GM19239 (cell line): Measurements from ENCODE around the gene RFPL1.
"Not testable (repeated sequence)": the region's sequence is repeated elsewhere in the genome, so short reads cannot be mapped to it uniquely, and the experiment has no call there.

Experiments used
- DNase-seq: peaks from one replicate; pipeline ENCODE4 v3.0.0; 2011; ENCODE audit warnings: low spot score; ENCODE audit not compliant: insufficient read length
- FAIRE-seq: peaks from 2 replicates; lab custom pipeline; 2011; peaks lifted over from hg19 to GRCh38; lab: Jason Lieb, UNC

The RFPL1 gene

DNA sequence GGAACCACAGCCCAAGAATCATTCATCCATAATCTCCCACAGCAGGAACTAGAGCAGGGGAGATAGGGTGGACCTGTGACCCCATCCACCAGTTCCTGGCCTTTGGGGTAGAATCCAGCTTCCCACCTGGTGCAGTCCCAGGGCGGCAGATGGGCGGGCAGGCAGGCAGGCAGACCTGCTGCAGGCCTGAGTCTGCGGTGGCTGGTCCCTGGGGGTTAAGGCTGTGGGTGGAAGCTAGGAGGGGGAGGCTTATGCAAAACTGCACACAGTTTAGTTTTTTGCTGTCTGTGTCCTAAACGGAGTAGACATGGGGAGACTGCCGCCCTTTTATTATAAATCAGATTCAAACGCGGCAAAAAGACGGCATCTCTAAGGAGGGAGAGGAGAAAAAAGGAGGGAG, 37.2 kb downstream of the RFPL1 start:
- peak; percentile 69 for DNase-seq
- FAIRE-seq, result peak; percentile 62

DNA sequence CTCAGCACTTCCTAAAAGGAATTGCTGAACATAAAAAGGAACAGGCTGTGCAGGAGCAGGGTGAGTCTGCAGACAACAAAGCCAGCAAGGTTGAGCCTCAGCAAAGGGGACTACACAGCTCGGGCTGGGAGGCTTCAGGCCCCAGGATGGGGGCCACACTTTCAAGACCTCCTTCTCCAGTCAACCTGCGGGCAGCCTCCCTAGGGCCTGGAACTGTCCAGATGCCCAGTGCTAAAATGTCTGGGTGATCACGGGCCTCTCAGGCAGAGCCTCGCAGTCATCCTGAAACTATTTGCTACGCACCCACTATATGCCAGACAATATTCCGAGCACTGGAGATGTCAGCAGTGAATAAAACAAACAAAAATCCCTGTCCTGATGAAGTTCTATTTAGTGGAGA, 37.7 kb downstream of the RFPL1 start:
- no peak for FAIRE-seq

DNA sequence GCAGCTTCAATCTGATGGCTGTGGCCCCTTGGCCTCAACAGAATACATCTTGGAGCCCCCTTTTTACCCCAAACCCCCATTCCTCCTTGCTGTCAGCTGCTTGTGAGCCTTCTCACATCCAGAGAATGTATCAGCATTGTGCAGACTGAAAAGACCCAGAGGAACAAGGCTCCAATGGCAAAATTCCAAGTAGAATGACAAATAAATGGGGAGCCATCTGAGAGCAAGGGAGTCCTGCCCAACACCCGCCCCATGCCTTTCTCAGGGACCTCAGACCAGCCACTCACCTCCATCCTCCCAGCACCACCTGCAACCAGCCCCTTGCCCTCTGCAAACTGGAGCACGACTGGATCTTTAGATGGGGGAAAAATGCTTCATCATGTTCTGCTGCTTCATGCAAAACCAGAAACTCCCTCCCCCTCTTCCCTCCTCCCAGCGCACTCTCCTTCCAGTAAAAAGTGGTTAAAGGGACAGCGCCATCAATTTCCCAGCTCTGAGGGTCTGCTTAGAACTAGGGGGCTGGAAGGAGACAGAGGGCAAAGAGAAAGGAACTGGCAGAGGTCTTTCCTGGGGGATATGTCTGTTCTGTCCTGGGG, 39.4 kb downstream of the RFPL1 start:
- no peak for DNase-seq
- no peak for FAIRE-seq

More for the DNA sequence above, 37.7 kb downstream of the RFPL1 start:
- no peak for DNase-seq

DNA sequence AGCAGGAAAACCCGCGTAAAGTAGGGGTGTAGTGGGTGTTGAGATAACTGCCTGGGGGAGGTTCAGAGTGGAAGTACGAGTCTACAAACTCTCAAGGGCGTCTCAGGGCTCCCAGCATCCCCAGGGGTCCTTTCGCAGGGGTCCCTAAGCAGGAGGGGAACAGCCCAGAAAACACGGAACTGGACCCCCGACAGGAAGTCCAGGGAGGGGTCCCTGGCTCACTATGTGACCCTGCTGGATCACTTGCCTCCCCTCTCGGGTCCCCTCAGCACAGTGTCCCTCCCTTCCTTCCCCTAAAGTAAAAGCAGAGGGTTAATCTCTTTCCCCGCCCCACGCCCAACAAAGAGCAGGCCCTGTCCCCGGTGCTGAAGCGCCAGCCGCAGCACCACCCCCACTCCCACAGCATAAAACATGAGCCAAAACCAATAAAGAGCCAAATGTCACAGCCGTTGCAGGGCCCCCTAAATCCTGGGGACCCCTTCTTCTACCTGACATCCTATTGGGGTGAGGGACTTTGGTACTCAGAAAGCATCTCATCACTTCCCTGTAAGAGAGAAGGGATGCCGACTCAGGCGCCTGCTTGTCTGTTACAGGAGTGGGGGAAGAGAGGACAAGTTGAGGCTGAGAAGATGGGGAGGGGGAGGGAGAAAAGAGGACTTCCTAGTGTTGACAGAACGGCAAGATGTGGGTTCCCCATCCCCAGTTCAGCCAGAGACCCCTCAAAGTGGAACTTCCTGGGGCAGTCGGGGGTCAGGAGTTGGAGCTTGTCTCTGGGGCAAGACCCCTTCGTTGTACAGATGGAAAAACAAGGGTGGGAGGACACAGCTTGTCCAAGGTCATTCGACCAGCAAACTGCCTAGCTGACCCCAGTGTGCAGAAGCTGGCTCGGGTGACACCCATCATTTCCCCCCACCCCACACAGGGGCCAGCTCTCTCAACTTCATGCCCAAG, 40.2 kb downstream of the RFPL1 start:
- DNase-seq (no peak), FAIRE-seq (no peak)

DNA sequence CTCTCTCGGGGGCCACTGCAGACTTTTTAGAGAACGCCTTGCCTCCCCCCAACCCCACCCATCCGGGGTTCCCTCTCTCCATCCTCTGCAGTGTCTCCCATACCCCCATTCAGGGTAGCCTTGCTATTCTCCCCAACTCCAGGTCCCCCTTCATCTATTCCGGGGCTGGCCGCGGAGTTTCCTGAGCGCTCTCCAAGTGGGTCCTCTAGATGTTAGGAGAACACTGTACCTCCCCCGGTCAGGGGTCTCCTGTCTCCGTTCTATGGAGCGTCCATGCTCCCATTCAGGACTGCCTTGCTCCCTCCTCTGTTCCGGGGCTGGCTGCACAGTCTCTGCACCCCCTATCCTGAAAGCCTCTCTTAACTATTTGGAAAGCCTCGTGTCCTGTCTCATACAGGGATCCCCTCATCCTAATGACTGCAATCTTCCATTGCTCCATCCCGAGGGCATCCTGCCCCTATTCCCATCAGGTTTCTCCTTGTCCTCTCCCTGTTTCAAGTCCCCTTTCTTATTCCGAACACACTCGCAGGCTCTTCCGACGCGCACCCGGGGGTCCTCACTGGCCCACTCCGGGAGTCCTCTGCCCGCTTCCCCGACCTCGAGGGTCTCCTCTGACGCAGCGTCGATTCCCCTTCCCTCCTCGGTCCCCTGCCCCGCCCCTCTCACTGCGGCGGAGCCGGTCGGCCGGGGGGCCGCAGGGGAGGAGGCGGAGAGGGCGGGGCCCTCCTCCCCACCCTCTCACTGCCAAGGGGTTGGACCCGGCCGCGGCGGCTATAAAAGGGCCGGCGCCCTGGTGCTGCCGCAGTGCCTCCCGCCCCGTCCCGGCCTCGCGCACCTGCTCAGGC, 41.3 kb downstream of the RFPL1 start, which contains the start of gene NEFH:
Gene NEFH (plus strand): TSS at position 802 of the 845 bp plus-strand sequence. CDS start 45 bp downstream, outside the sequence.
- DNase-seq (no peak), FAIRE-seq (no peak)

DNA sequence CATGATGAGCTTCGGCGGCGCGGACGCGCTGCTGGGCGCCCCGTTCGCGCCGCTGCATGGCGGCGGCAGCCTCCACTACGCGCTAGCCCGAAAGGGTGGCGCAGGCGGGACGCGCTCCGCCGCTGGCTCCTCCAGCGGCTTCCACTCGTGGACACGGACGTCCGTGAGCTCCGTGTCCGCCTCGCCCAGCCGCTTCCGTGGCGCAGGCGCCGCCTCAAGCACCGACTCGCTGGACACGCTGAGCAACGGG, 41.8 kb downstream of the RFPL1 start:
- DNase-seq (no peak), FAIRE-seq (no peak)

DNA sequence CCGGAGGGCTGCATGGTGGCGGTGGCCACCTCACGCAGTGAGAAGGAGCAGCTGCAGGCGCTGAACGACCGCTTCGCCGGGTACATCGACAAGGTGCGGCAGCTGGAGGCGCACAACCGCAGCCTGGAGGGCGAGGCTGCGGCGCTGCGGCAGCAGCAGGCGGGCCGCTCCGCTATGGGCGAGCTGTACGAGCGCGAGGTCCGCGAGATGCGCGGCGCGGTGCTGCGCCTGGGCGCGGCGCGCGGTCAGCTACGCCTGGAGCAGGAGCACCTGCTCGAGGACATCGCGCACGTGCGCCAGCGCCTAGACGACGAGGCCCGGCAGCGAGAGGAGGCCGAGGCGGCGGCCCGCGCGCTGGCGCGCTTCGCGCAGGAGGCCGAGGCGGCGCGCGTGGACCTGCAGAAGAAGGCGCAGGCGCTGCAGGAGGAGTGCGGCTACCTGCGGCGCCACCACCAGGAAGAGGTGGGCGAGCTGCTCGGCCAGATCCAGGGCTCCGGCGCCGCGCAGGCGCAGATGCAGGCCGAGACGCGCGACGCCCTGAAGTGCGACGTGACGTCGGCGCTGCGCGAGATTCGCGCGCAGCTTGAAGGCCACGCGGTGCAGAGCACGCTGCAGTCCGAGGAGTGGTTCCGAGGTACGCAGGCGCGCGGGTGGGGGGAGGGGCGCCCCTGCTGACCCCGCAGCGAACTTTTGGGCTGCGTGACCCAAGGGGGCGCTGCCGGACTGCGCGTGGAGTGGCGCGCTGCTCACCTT, 42.3 kb downstream of the RFPL1 start:
- peak; percentile 57 for DNase-seq

DNA sequence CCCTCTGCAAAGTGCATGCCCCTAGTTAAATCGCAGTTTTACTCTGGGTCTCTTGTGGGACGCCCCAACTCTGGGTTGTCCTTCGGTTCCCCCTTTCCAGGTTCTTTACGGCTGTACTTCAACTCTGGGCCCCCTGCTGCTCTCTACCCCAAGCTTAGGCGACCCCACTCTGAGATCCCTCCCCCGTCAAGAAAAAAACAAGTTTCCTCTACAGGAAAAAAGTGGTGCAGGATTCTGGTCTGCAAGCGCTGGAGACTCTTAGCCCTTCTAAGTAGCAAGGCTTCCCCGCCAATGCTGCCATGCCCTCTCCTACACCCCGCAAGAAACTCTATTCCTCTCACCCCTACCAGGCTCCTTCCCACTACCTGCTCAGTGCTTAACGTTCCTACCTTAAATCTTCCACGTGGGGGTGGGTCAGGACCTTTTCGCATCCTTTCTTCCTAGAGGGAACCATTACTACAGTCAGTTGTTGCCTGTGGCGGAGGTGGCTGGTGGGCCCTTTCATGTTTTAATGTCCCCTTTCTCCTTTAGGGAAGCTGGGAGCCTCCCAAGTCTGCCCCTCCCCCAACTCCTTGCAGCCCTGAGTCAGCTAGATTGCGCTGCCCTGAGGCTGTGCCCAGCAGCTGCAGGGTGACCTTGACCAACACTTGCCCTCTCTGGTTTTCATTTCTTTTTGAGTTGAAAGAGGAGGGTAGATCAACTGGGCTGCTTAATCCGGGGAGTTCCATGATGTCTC, 43.0 kb downstream of the RFPL1 start:
- peak; percentile 48 for FAIRE-seq
- DNase-seq, result no peak

More for the DNA sequence above, 42.3 kb downstream of the RFPL1 start:
- FAIRE-seq, result no peak

DNA sequence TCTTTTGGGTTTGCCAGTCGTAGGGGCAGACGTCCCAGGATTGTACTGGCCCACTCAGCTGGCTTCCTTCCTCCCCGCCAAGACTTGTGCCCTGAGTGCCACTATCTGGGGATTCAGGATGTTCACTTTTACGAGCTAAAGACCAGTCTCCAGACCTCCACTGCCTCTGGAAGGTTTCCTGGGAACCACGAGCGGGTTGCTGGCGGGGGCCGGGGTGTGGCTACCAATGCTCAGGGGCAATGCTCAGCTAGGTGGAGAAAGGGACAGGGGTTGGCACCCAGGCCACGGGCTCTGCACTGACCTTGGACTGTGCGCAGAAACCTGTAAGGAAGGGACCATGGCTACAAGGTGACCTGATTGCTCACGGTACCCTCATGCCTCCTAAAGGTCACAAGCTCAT, 43.9 kb downstream of the RFPL1 start:
- FAIRE-seq (no peak), DNase-seq (no peak)

DNA sequence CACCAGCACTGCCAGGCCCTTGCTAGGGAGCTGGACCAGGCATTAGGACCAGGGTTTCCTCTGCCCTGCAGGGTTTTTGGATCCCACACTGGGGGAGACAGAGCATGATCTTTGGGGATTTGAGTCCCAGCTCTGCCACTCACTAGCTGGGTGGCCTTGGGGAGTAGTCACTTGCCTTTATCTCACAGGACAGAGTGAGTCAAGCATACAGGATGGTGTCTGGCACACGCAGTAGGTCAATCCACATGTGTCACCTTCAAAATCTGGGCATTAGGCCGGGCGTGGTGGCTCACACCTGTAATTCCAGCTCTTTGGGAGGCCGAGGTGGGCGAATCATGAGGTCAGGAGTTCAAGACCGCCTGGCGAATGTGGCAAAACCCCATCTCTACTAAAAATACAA, 44.3 kb downstream of the RFPL1 start:
- FAIRE-seq, result no peak
- no peak for DNase-seq

DNA sequence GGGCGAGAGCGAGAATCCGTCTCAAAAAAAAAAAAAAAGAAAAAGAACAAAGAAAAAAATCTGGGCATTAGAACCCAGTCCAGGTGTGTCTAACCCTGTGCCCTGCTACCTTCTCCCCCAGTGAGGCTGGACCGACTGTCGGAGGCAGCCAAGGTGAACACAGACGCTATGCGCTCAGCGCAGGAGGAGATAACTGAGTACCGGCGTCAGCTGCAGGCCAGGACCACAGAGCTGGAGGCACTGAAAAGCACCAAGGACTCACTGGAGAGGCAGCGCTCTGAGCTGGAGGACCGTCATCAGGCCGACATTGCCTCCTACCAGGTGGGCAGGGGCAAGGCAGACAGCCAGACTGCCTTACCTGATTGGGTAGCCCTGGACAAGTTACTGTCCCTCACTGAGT, 44.9 kb downstream of the RFPL1 start:
- DNase-seq, result no peak
- FAIRE-seq, result no peak

DNA sequence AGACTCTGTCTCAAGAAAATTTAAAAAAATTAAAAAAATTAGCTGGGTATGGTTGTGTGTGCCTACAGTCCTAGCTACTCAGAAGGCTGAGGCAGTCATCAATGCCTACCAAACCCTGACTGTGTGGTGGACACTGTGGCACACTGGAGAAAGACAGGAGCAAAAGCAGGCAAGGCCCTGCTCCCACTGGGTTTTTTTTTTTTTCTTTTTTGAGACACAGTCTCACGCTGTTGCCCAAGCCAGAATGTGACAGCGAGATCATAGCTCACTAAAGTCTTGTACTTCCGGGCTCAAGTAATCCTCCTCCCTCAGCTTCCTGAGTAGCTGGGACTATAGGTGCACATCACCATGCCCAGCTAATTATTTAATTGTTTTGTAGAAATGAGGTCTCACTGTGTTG, 46.3 kb downstream of the RFPL1 start:
- no peak for DNase-seq
- no peak for FAIRE-seq

DNA sequence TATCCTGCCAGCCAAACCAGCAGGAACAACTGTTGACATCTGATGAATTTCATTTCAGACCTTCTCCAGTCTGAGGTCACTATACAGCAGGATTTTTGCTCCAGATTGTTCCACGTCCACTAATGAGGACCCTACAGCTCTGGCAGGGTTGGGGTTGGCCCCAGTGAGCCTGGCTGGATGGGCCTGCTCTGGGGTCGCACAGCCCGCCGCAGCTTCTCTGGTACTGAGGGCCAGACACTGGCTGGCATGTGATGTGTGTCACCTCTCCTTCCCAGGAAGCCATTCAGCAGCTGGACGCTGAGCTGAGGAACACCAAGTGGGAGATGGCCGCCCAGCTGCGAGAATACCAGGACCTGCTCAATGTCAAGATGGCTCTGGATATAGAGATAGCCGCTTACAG, 47.1 kb downstream of the RFPL1 start:
- FAIRE-seq, result no peak

DNA sequence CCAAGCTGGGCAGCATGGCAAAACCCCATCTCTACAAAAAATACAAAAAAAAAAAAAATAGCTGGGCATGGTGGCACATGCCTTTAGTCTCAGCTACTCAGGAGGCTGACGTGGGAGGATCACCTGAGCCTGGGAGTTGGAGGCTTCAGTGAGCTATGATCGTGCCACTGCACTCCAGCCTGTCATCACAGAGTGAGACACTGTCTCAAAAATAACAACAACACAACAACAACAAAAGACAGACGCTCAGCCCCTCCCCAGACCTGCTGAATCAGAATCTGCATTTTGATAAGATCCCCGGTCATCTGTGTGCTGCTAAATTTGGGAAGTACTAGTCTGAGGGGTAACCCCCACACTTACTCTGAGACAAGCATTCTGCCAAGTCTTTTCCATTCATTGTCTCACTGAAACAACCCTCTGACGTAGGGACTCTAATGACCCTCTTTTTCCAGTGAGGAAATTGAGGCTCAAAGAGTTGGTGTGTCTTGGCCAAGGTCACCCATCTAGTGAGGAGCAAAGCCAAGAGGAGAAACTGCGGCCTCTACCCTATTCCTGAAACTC, 49.1 kb downstream of the RFPL1 start:
- DNase-seq, result no peak
- no peak for FAIRE-seq

More for the DNA sequence above, 47.1 kb downstream of the RFPL1 start:
- no peak for DNase-seq

DNA sequence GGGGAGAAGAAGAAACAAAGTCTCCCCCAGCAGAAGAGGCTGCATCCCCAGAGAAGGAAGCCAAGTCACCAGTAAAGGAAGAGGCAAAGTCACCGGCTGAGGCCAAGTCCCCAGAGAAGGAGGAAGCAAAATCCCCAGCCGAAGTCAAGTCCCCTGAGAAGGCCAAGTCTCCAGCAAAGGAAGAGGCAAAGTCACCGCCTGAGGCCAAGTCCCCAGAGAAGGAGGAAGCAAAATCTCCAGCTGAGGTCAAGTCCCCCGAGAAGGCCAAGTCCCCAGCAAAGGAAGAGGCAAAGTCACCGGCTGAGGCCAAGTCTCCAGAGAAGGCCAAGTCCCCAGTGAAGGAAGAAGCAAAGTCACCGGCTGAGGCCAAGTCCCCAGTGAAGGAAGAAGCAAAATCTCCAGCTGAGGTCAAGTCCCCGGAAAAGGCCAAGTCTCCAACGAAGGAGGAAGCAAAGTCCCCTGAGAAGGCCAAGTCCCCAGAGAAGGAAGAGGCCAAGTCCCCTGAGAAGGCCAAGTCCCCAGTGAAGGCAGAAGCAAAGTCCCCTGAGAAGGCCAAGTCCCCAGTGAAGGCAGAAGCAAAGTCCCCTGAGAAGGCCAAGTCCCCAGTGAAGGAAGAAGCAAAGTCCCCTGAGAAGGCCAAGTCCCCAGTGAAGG, 50.9 kb downstream of the RFPL1 start:
- peak; percentile 45 for FAIRE-seq
- not testable (repeated sequence) for DNase-seq

DNA sequence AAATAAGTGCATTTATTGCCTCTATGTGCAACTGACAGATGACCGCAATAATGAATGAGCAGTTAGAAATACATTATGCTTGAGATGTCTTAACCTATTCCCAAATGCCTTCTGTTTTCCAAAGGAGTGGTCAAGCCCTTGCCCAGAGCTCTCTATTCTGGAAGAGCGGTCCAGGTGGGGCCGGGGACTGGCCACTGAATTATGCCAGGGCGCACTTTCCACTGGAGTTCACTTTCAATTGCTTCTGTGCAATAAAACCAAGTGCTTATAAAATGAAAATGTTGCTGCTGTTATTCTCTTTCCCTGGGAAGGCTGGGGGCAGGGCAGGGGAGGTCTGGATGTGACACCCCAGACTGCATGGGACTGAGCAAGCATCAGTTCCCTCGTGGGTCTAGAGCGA, 52.6 kb downstream of the RFPL1 start:
- DNase-seq, result no peak
- no peak for FAIRE-seq
